Measurements from ENCODE around the gene TMED1.

DNA sequence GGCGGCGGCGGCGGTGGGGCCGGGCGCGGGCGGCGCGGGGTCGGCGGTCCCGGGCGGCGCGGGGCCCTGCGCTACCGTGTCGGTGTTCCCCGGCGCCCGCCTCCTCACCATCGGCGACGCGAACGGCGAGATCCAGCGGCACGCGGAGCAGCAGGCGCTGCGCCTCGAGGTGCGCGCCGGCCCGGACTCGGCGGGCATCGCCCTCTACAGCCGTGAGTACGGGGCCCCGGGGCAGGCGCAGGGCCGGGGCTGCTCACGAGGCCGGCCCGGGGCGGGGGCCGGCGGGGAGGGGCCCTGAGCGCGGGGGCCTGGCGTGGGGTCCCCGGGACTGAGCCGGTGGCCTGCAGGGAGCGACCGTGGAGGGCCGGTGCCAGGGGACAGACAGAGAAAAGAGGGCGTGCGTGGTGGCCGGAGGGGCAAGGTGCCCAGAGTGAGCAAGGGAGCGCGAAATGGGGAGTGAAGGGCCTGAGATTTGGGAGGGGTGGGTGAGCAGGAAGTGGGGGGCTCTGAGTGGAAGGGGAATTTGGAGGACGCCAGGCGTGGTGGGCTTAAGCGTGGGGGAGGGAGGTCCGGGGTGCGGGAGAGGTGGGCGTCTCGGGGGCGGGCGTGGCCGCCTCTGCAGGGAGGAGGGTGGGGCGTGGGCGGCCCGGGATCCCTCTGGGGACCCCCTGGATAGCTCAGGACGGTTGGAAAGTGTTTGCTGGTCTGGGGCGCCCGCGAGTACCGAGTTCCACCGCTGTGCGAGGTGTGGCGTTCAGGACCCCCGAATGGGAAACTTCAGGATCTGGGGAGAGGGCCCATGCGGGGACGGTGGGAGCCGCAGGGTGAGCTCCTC, 35.9 kb upstream of the TMED1 start:
- TF ChIP-seq FOS (IDR thresholded peaks at IDR 0.05; ENCODE audit: borderline replicate concordance, insufficient read depth, low read length): no peak
- TF ChIP-seq, protein P1, sequence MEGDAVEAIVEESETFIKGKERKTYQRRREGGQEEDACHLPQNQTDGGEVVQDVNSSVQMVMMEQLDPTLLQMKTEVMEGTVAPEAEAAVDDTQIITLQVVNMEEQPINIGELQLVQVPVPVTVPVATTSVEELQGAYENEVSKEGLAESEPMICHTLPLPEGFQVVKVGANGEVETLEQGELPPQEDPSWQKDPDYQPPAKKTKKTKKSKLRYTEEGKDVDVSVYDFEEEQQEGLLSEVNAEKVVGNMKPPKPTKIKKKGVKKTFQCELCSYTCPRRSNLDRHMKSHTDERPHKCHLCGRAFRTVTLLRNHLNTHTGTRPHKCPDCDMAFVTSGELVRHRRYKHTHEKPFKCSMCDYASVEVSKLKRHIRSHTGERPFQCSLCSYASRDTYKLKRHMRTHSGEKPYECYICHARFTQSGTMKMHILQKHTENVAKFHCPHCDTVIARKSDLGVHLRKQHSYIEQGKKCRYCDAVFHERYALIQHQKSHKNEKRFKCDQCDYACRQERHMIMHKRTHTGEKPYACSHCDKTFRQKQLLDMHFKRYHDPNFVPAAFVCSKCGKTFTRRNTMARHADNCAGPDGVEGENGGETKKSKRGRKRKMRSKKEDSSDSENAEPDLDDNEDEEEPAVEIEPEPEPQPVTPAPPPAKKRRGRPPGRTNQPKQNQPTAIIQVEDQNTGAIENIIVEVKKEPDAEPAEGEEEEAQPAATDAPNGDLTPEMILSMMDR (IDR thresholded peaks at IDR 0.05; ENCODE audit: extremely low read depth in 1 of 2, insufficient read depth in 1 of 2, low read depth in 1 of 2, low read length in 2 of 2): peak in 1 of 2 donors; percentile 25
- TF ChIP-seq JUN (IDR thresholded peaks at IDR 0.05; ENCODE audit: borderline replicate concordance, insufficient read depth, insufficient read length, low read depth): no peak
- peak; percentile 26 for TF ChIP-seq POLR2A (IDR thresholded peaks at IDR 0.05; ENCODE audit: low read depth, low read length)
- no peak for TF ChIP-seq EZH2 (IDR thresholded peaks at IDR 0.05; ENCODE audit: borderline replicate concordance, low read depth, low read length, severe bottlenecking)
- TF ChIP-seq MAX (IDR thresholded peaks at IDR 0.05; ENCODE audit: insufficient read depth, insufficient read length): no peak
- TF ChIP-seq POLR2AphosphoS5 (IDR thresholded peaks at IDR 0.05; ENCODE audit: insufficient read depth, low read depth, low read length): no peak

All from endothelial cell of umbilical vein (primary cell).